WI38 (cell line): Measurements from ENCODE around the gene NME5.

Source experiments
- H3K4me3 ChIP-seq: 2 replicates; pipeline ENCODE4 v1.5.1; 2011; ENCODE audit warnings: low read depth, mild to moderate bottlenecking, control low read depth, low read length
- CTCF ChIP-seq: IDR thresholded peaks from 2 replicates; pipeline ENCODE4 v1.5.1; 2012; ENCODE audit warnings: low read depth, mild to moderate bottlenecking, control low read depth, low read length

NME5 gene

GRCh38 chr5:138179277-138179857 is 40.1 kb upstream of the NME5 start:
- peak overlapping the region; percentile 87 for H3K4me3 ChIP-seq
- no peak for TF ChIP-seq CTCF

GRCh38 chr5:138178516-138179276 is 39.5 kb upstream of the NME5 start, which contains the start of the genes BRD8 and KIF20A:
BRD8 (minus strand) TSS chr5:138178630; CDS start chr5:138178614, 16 bp downstream.
KIF20A (plus strand) TSS chr5:138179112; CDS start chr5:138179681, 569 bp downstream.
- peak within 1 kb of the TSS; percentile 87 for H3K4me3 ChIP-seq
- no peak for TF ChIP-seq CTCF

- no peak for TF ChIP-seq CTCF
Observed at GRCh38 chr5:138177941-138178515, 38.8 kb upstream of the NME5 start.

GRCh38 chr5:138170299-138170698 is 31.1 kb upstream of the NME5 start:
- no peak overlapping the region for H3K4me3 ChIP-seq
- TF ChIP-seq CTCF: no peak

More at GRCh38 chr5:138177941-138178515, 38.8 kb upstream of the NME5 start:
- H3K4me3 ChIP-seq: peak overlapping the region; percentile 87

- no peak for TF ChIP-seq CTCF
Observed at GRCh38 chr5:138169124-138169523, 29.9 kb upstream of the NME5 start.

GRCh38 chr5:138163721-138164120 is 24.5 kb upstream of the NME5 start:
- TF ChIP-seq CTCF: no peak
- no peak overlapping the region for H3K4me3 ChIP-seq

More at GRCh38 chr5:138169124-138169523, 29.9 kb upstream of the NME5 start:
- no peak overlapping the region for H3K4me3 ChIP-seq

- TF ChIP-seq CTCF: no peak
- no peak overlapping the region for H3K4me3 ChIP-seq
Observed at GRCh38 chr5:138160706-138161105, 21.5 kb upstream of the NME5 start.
